Hematopoietic multipotent progenitor cell treated with erythropoietin and hydrocortisone succinate and interleukin-3 and kit ligand, for 6 days (in vitro differentiated cells): ENCODE results near the gene PLEKHG4B.
"Not testable (repeated sequence)": the region's sequence is repeated elsewhere in the genome, so short reads cannot be mapped to it uniquely, and the experiment has no call there.

Source experiments
- DNase-seq: peaks from one replicate; pipeline ENCODE4 v3.0.0-alpha.2; 2015

Gene PLEKHG4B

DNA sequence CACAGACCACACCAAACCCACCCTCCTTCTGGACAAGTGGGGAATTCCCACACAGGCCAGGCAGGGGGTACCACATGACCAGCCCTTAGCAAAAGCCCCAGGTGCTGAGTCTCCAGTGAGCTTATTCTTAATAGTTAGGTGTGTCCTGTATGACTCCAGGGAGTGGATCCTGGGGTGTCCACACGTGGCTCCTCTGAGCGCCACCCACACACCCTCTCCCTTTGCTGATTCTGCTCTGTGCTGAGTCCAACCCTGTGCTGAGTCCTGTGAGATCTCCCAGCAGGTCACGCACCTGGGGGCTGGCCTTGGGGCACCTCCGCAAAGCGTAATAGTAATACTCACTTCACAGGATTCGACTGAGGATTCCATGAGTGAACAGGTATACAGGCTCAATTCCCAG is 112.0 kb downstream of the PLEKHG4B start:
- DNase-seq: no peak

DNA sequence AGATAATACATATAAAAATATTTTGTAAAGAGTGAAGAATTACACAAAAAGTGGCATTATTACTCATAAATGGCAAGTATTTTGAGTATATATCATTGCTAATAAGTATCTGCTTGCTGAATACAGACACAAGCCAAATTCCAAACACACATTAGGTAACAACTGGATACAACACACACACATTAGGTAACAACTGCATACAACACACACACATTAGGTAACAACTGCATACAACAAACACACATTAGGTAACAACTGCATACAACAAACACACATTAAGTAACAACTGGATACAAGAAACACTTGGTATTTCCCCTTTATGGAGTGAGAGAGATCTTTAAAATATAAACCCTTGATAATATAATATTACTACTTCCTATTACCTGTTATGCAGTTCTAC is 112.5 kb downstream of the PLEKHG4B start:
- DNase-seq: no peak

- DNase-seq: no peak
Measured at GRCh38 chr5:204966-205670, 113.2 kb downstream of the PLEKHG4B start.

GRCh38 chr5:206406-206805 is 114.4 kb downstream of the PLEKHG4B start:
- DNase-seq: no peak

DNA sequence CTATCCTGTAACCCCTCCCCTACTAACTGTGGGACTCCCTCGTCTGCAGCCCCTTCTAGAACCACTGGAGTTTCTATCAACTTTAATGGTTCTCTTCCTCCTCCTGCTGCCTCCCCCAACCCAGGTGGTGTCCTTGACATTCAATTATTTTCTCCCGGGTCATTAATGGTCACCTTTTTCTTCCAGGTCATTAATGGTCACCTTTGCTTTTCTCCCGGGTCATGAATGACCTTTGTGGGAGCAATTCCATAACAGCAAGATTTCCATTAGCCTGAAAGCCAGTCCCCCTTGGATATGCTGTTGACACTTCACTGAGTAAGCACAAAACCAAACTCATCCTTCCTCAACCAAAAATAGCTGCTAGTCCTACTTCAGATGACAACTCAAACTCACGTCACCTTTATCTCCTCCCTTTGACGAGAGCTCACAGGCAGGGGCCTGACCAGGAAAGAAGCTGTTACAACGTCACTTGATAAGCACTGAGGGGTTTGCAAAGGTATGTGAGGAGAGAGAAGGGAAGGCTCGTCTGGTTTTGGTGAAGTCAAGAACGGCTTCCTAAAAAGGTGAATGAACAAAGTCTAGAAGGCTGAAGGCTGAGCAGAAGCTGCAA is 115.1 kb downstream of the PLEKHG4B start:
- no peak for DNase-seq

- no peak for DNase-seq
Measured at GRCh38 chr5:207599-207998, 115.6 kb downstream of the PLEKHG4B start.

DNA sequence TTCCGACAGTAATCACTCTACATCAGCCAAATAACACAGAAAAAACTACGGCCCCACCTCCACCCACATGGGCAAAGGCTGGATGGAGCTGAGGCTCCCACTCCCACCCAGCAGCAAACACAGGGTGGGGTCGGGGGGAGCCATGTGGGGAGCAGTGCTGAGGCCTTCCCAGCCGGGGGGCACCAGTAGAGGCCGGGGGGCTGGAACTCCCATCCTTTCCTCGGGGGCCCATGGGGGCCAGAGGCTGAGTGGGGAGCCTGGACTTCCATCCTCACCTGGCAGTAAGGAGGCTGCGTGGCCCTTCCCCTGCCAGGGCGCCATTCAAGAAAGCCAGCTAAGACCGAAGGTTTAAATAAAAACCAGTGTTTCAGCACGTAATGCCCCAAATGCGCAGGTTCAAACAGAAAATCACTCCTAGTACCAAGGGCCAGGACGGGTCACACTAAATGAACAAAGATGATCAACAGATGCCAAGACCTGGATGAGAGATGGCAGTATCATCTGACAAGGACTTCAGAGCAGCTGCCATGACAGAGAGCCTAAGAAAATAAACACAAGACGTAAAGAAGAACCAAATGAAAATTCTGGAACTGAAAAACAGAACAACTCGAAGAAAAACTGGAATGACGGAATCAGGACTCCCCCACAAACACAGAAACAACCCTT is 116.6 kb downstream of the PLEKHG4B start:
- no peak for DNase-seq

- DNase-seq: no peak
Measured at GRCh38 chr5:213803-214395, 121.9 kb downstream of the PLEKHG4B start.

DNA sequence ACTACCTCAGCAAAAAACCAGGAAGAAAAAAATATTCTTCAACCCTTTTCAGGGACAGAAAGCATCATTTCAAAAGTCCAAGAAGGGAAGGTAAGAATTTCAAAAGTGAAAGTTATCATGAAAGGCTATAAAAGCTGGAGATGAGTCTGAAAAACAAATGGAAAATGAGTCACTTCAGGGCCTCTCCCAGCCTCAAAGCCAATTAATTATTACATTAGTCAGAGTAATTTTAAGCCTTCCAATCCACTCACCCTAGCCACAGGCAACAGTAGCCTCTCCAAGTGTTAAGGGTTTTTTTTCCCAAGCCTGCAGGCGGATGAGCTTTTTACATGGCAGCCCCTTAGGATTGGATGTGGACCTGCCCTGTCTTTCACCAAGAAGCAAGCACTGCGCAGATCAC is 123.3 kb downstream of the PLEKHG4B start:
- DNase-seq: not testable (repeated sequence)

GRCh38 chr5:216076-216475 is 124.1 kb downstream of the PLEKHG4B start:
- DNase-seq: not testable (repeated sequence)

DNA sequence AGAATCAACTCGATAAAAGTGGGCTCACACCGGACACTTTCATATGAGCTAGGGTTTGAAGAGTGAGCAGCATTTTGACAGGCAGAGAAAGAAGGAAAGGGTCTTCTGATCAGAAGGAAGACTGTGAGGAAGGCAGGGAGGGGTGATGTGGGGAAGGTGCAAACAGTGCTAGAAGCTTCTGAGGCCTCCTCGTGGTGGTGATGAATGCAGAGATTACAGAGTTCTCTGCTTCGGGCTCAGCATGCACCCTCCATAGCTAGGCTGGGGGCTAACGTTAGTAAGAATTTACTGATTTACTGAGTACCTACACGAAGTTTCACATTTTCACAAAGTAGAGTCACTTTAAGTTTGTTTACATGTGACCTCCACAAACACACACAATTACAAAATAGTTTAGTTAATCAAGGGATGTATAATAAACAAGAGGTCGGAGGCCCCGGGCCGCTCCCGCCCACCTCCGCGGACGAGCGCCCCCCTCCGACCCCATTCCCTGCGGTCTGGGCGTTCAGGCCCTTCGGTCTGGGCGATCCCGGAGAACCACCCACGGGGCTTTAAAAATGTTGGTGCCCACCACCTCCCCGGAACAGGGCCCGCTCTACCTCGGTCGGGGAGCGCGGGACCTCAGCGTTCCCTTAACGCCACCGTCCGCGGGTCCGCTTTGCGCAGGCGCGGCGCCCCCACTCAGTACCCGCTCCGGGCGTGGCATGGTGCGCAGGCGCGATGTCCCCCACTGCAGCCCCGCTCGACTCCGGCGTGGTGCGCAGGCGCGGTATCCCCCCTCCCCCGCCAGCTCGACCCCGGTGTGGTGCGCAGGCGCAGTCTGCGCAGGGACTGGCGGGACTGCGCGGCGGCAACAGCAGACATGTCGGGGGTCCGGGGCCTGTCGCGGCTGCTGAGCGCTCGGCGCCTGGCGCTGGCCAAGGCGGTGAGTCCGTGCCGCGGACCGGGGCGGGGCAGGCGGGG is 125.8 kb downstream of the PLEKHG4B start, which contains the start of the genes CCDC127 and SDHA:
TSS of gene CCDC127 (minus strand) at position 660 of the 963 bp plus-strand sequence. CDS start 1,304 bp downstream, outside the sequence.
TSS of gene SDHA (plus strand) at position 827 of the 963 bp plus-strand sequence. CDS start at position 863, 36 bp downstream.
- peak; percentile 97 for DNase-seq

- DNase-seq: peak; percentile 48
Measured at GRCh38 chr5:218457-219291, 126.7 kb downstream of the PLEKHG4B start.

- DNase-seq: peak; percentile 48
Measured at GRCh38 chr5:219460-219863, 127.5 kb downstream of the PLEKHG4B start.

- peak; percentile 48 for DNase-seq
Measured at GRCh38 chr5:219991-220390, 128.0 kb downstream of the PLEKHG4B start.

DNA sequence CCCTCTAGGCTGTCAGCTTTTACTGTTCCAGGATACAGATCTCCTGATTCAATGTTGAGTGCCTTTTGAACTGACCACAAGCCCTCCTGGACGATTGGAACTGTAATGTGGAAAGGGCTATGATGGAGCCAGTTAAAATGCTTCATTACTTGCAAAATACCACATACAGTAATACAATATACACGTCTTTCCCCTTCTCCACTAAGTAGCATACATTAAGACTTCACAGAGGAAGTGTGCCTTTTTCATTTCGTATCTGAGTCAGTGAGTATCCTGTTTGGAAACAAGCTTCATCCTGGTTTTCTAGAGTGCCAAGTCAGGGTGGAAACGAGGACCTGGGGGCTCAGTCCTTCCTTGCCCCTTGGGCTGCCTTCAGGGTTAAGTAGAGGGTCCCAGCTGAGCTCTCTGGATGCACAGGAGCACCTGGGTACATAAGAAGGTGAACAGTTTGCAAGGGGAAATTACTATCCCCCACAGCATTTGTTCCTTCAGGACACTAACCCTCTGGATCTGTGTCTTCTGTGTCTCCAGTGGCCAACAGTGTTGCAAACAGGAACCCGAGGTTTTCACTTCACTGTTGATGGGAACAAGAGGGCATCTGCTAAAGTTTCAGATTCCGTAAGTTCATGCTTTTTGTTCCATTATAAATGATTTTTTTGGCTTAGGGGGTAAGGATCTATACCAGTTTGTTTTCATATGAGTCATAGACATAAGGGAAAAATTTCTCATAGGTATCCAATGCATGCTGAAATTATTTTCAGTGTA is 131.2 kb downstream of the PLEKHG4B start:
- not testable (repeated sequence) for DNase-seq

- DNase-seq: no peak
Measured at GRCh38 chr5:223791-224190, 131.8 kb downstream of the PLEKHG4B start.

DNA sequence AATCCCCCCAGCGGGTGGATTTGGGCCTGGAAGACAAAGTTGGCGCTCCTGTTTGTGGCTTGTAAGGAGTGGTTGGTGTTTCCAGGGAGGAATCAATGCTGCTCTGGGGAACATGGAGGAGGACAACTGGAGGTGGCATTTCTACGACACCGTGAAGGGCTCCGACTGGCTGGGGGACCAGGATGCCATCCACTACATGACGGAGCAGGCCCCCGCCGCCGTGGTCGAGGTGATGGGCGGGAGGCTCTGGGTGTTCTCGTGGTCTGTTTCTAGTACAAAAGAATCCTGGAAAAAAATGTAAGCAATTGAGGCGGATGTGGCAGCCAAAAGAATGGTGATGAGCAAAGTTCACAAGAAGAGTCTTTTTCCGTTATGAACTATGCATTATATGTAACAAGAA is 133.4 kb downstream of the PLEKHG4B start:
- no peak for DNase-seq

DNA sequence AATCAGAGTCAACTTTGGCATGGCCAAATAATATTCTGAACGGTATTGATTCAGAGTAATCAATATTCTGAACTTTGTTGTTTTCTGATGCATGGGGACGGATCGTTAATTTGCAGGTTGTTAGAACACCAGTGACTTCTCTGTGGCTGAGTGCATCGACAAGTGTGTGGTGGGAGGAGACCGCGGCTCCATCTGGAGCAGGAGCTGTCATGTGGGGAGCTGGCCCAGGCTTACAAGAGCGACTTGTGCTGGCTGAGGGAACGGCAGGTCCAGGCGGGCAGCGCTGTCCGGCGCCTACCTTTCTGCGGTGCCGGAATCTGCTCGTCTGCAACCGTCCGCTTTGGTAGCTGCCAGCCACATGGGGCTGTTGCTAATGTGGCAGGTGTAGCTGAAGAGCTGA is 135.4 kb downstream of the PLEKHG4B start:
- DNase-seq: not testable (repeated sequence)

GRCh38 chr5:228886-229285 is 136.9 kb downstream of the PLEKHG4B start:
- DNase-seq: no peak

GRCh38 chr5:230711-231110 is 138.7 kb downstream of the PLEKHG4B start:
- no peak for DNase-seq
